GM18498 (cell line): Measurements from ENCODE around the gene MS4A2.
"Not testable (repeated sequence)": the region's sequence is repeated elsewhere in the genome, so short reads cannot be mapped to it uniquely, and the experiment has no call there.

Experiments
- ATAC-seq: cut with Tn5 transposase; IDR thresholded peaks from one replicate; pipeline ENCODE4 v1.9.1; 2021; ENCODE audit warnings: mild to moderate bottlenecking, moderate library complexity; ENCODE audit not compliant: unreplicated experiment

The MS4A2 gene

GRCh38 chr11:60088364-60088763, at the start of gene MS4A2:
Gene MS4A2, plus strand, starts transcription at chr11:60088664. Its CDS starts 102 bp downstream, at chr11:60088766.
- ATAC-seq, result no peak

GRCh38 chr11:60040109-60040508, 48.4 kb upstream of the MS4A2 start, which contains the start of gene OOSP2:
Gene OOSP2, plus strand, starts transcription at chr11:60040409. Its CDS starts 51 bp downstream, at chr11:60040460.
- ATAC-seq, result no peak

DNA sequence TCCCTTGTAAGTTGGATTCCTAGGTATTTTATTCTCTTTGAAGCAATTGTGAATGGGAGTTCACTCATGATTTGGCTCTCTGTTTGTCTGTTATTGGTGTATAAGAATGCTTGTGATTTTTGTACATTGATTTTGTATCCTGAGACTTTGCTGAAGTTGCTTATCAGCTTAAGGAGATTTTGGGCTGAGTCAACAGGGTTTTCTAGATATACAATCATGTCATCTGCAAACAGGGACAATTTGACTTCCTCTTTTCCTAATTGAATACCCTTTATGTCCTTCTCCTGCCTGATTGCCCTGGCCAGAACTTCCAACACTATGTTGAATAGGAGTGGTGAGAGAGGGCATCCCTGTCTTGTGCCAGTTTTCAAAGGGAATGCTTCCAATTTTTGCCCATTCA, 38.0 kb upstream of the MS4A2 start:
- not testable (repeated sequence) for ATAC-seq

GRCh38 chr11:60050839-60051238, 37.6 kb upstream of the MS4A2 start:
- ATAC-seq, result not testable (repeated sequence)

DNA sequence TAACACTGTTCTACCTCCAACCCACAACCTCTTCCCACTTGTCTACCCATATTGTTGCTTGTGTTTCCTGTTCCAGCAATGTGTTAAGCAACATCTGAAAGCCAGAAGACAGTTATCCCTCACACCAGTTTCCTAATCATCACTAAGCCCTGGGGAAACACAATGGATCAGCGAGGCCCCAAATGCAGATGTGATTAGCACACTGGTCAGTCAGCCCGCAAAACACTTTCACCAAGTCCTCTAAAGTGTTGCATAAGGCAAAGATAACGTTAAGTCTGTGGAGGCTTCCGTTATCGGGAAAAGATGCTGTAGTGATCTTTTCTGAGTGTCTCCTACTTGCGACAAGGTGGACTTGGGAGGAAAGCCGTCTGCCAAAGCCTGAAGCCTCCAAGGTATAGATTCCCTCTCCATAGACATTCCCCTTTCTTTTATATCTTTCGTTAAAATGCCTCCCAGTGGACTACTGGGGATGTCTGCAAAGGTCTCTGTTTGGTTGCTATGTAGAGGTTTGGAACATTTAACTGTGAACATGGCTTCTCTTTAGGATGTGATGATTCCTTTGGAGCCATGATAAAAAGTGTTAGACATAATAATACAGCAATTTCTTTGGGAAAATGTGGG, 32.0 kb upstream of the MS4A2 start, which contains the start of gene MS4A3:
Gene MS4A3 (plus strand): TSS at position 317 of the 621 bp plus-strand sequence. CDS start 4,496 bp downstream, outside the sequence.
- no peak for ATAC-seq

DNA sequence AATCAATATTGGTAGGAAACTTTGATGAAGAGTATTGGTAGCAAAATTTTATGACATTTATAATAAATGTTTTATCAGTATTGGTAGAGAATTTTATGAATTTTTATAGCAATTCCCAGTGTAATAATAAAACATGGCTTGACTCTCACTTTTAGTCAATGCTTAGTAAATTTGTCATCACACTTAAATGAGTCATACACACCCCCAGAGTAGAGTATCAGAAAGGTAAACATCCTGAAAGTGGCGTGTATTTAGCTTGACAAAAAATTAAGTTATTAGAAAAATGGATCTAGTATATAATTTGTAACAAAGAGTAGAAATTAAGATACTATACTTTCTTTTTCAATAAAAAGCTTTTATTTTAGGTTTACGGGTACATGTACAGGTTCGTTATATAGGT, 29.4 kb upstream of the MS4A2 start:
- no peak for ATAC-seq

GRCh38 chr11:60059521-60060240, 28.8 kb upstream of the MS4A2 start:
- ATAC-seq, result no peak

- ATAC-seq, result no peak
Observed at GRCh38 chr11:60064111-60064510, 24.4 kb upstream of the MS4A2 start.

- ATAC-seq, result no peak
Observed at GRCh38 chr11:60065801-60066200, 22.7 kb upstream of the MS4A2 start.

DNA sequence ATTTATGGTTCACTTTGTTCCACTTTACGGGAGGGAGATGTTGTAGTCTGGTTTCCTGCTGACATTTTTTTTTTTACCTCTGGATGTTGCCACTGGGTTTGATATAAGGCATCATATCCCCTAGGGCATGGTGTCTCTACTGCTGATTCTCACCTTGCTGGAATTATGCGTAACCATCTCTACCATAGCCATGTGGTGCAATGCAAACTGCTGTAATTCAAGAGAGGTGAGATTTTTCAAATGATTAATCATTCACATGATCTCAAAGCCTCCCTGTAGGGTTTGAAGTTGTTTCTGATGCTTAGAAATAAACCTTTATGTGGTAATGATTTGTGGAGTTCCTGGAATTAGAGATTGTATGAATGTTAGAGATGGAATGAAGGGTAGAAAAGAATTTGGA, 19.0 kb upstream of the MS4A2 start:
- no peak for ATAC-seq

- not testable (repeated sequence) for ATAC-seq
Observed at GRCh38 chr11:60071644-60072043, 16.8 kb upstream of the MS4A2 start.

GRCh38 chr11:60077216-60077817, 11.1 kb upstream of the MS4A2 start:
- no peak for ATAC-seq

GRCh38 chr11:60077981-60078380, 10.5 kb upstream of the MS4A2 start:
- ATAC-seq, result no peak

DNA sequence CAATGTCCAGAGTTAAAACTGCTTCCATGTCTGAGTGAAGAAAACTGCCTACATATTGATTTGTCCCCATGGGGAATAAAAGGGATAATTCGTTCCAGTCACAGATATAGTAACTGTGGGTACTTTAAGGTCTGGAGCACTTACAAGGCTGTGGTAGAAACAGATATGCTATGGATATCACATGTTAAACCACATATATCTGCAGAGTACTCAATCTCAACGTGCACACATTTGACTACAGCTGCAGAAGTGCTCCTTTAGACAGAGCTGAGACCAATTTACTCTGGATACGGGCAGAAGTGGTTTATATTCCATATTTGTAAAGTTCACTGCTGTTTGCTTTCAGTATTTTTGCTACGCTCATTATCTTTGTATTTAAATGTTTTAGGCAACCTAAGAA, 9.7 kb upstream of the MS4A2 start:
- ATAC-seq, result no peak

DNA sequence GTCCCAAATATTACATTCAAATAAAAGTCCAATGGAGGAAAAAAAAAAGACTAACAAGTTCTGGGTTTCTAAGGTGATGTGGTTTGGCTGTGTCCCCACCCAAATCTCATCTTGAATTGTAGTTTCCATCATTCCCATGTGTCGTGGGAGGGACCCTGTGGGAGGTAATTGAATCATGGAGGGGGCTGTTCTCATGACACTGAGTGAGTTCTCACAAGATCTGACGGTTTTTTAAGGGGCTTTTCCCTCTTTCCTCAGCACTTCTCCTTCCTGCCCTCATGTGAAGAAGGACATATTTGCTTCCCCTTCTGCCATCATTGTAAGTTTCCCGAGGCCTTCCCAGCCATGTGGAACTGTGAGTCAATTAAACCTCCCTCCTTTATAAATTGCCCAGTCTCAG, 7.9 kb upstream of the MS4A2 start:
- ATAC-seq, result no peak

DNA sequence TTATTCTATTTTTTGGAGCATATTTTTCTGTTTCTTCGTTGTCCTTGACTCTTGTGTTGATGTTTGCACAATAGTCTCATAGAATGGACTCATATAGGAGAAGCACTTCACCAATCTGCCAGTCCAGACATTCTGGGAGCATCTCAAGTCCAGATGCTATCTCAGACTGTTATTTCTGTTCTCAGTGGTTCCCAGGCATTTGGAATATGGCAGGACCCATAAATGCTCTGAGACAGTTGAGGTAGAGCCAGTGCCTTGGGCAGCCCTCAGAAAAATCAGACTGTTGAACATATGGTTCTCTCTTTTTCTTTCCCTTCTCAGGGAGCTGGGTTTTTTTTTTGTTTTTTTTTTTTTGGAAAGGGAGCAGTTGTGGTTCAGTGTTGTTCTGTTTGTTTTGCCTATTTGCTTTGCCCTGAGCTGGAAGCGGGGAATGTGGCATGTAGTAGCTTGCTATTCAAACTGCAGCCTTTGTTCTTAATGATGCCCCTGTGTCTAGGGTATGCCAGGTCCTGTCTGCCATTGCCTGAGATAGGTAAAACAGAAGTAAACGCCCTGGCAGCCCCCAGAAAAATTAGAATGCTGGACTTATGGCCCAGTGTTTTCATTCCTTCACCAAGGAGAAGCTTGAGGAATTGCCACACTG, 3.7 kb upstream of the MS4A2 start:
- ATAC-seq, result no peak

DNA sequence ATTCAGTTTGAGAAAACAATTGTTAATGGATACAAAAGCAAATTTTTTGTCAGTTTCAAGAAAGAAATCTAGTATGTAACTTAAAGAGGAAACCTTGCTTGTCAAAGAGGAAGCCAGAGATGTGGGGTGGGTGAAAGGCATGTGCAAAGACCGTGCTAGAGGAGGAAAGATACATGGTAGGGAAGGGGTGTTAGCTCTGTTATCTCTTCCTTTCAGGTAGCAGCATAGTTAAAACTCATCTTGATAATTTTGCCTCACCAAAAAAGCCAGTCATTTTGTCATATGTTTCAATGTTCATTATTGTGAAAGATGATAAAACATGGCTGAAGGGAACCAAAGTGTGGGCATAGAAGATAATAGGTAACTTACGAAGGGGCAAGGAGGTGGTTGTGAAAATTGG, 2.6 kb upstream of the MS4A2 start:
- ATAC-seq, result no peak

DNA sequence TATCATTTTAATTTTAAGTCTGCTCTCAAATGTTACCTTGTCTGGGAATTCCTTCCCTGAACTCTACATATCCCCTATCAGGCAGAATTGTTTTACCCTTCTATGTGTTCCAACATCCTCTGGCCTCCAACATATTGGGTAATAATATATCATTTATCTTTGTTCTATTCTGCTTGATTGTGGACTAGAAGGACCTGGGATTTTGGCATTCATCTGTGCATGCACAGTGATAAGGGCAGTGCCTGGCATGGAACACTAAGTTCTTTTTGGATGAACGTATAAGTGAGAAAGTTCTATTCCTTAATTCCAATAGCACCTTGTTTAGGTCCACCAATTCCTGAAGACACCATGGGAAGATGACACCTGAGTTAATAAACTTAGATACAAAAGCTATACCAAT, 1.2 kb upstream of the MS4A2 start:
- no peak for ATAC-seq

DNA sequence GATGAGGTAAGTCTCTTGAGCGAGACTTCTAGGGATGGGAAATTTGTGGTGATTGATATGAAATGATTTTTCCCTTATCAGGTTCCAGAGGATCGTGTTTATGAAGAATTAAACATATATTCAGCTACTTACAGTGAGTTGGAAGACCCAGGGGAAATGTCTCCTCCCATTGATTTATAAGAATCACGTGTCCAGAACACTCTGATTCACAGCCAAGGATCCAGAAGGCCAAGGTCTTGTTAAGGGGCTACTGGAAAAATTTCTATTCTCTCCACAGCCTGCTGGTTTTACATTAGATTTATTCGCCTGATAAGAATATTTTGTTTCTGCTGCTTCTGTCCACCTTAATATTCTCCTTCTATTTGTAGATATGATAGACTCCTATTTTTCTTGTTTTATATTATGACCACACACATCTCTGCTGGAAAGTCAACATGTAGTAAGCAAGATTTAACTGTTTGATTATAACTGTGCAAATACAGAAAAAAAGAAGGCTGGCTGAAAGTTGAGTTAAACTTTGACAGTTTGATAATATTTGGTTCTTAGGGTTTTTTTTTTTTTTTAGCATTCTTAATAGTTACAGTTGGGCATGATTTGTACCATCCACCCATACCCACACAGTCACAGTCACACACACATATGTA, 7.1 kb downstream of the MS4A2 start:
- ATAC-seq, result no peak

GRCh38 chr11:60097189-60097588, 8.7 kb downstream of the MS4A2 start:
- no peak for ATAC-seq

GRCh38 chr11:60098508-60098907, 10.0 kb downstream of the MS4A2 start:
- no peak for ATAC-seq
